Occipital lobe (tissue), 2 donors: ENCODE measurements around the gene ZNF148. TPM values are rescaled to one million over a fixed set of nuclear protein-coding genes. Genes with fewer than 3 reads are reported as not detected.
"Not testable (repeated sequence)": the region's sequence is repeated elsewhere in the genome, so short reads cannot be mapped to it uniquely, and the experiment has no call there.

ENCODE experiments used
- DNase-seq: peaks from one replicate; lab custom pipeline; 2025; lab: John Stamatoyannopoulos, UW
- total RNA-seq: library from RNA; depleted of rRNA; stranded (reverse); fragments of >200 nt; gene quantifications from one replicate; pipeline ENCODE4 v1.2.3, GENCODE V29; 2014

ZNF148 gene
- total RNA-seq, 1 donor from 2014 or later: 111 TPM

DNA sequence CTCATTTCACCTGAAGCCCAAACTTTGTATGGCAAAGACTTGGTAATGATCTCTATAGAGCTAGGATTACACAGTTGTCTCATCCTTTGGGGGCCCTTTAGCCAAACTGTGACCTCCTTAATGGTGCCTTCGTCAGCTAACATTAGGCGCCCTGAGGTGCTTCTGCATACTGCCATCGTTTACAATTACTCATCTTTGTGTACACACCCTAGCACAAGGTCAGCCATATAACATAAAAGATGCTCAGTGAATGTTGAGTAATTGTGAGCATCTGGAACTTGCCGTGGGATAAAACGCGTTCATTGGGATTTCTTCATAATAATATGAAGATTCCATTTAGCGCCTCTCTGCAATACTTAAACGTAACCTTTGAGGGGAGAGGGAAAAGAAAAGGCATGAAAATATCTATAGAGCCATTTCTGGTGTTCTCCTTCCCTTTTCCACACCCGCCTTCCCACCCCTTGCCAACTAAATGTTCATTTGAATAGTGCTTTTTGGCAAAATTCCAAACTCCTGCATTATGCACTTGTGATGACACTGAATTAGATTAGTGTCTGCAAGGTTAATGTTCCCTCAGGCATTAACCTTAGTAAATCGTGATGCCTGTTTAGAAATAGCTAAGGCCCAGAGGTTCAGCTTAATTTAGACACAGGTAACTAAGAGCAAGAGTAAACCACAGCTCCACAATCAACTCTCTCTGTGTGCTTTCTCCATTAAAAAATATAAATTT lies 990 bp upstream of the ZNF148 start:
- no peak for DNase-seq

DNA sequence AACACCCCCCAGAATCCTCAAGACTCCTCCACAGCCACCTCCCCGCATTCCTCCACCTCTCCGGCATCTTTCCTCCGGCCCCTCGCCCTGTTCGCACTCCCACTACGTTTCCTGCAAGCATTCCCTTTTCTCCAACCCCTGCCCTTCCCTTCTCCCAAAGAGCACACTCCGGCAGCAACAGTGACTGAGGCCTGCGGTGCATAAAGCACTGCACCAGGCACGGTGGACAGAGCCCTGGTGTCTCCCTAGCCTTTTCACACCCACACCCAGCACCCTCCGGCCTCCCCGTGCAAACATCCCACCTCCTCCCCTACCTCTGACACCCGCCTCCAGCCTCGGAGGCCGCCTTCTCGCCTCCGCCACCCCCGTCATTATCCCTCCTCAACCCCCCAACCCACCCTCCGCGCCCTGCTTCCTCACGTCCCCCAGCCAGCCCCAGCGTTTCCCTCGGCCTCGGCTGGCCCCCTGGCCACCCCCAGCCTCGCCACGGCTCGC lies 577 bp downstream of the ZNF148 start:
- DNase-seq: peak; percentile 19

DNA sequence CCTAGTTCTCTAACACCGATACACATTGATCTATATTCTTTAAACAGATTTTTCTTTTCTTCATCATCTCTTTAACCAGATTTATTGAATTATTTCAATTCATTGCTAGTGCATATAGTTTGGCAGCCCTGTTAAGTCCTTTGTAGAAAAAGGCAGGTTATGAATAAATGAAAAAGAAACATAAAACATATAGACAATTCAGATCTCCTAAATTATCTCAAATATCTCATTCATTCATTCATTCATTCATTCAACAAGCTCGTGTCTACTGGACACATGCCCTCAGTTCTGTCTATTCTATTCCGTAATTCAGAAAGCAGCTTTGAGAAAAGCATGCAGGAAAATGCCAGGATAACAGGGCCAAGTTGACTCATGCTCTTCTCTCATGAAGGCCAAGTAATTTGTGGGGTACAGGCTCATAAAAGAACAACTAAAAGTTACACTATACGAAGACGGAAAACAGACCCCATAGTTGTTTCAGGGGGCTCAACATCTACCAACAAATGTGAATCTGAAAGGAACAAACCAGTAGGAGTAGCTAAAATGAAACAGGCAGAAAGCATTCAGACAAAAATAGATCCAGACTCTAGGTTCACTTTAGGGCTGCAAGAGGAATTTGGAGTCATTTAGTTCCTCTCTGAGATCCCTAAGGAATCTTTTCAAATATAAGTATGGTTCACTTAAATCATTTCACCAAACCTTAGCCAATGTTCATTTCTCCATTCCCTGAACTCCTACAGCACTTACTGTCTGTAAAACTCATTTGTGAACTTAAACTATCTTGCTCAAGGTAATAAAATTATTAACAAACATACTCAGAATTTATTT lies 7.5 kb downstream of the ZNF148 start:
- DNase-seq: no peak

DNA sequence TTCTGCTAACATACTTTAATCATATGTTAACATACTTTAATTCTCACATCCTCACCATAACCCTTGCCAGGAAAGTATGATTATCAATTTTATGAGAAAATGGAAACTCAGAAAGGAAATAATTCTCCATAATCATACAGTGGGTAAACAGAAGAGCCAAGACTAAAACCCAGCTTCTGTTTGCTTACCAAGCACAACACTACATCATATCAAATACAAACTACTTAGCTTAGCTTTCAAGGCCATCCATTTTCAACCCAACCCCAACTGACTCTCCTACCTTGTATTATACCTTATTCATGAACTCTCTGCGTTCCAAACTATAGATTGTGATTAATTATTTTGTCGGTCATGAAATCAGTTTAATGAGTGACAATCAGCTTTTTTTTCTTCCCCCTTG lies 9.0 kb downstream of the ZNF148 start:
- no peak for DNase-seq

DNA sequence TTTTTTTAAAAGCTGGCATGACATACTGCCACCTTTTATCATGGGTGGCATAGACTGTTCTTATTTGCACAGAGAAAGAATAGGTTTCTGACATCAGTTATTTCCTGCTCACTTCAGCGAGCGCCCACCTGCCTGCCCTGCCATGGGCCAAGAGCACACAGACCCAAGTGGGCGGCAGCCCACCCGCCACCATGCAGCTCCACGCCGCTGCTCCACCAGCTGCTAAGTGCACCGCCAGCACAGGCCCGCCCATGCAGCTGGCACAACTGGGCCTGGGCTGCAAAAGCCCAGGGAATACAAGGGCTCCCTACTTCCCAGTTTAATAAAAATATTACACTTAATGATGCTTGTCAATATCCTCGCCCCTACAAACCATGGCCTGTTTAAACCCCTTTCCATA lies 15.4 kb downstream of the ZNF148 start:
- DNase-seq: no peak

DNA sequence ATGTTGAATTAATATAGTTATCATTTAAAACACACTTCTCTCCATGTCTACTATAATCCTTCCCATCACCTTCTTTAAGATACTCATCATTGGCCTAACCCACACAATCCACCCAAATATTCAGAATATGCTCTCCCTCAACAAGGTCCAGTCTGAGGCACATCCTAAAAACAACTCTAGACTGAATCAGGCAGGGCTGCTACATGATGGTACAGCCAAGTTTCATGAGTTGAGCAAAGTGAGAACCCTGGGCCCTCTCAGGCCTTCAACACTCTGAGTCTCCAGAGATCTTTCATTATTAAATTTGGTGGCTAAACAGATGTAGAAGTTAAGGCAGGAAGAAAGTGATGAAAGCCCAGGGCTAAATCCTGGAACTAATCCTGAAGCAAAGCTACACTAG lies 16.2 kb downstream of the ZNF148 start:
- DNase-seq: no peak

DNA sequence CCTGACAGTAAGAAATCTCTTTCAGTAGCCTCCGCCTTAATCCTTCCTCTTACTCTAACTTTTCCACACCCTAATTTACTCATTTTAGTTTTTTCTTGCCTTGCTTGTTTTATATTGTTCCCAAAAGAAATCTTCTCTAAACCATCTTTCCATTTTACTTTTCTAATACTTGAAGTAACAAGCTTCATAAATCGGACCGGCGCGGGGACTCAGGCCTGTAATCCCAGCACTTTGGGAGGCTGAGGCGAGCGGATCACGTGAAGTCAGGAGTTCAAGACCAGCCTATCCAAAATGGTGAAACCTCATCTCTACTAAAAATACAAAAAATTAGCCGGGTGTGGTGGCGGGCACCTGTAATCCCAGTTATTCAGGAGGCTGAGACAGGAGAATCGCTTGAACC lies 17.3 kb downstream of the ZNF148 start:
- no peak for DNase-seq

DNA sequence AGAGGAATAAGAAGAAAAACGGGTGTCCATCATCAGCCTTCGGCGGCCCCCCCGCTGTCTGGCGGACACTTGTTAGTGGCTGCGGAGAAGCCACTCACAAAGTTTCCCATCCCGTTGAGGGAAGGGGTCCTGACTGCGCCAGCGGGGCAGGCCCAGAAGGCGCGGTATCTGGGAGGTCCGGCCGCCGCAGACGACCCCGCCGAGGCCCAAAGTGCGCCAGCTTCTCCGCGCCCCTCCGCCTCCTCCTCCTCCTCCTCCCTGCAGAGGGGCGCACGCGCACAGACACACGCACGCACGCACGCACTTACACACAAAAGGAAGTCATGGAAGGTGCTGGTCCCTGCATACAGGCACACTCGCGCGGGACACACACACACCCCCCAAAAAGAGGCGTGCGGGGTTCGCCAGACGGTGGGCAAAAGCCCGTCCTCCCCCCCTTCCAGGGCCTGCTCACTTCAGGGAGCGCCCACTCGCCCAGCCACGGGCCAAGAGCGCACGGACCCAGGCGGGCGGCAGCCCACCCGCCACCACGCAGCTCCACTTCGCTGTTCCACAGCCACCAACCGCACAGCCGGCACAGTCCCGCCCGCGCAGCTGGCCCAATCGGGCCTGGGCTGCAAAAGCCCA lies 18.0 kb downstream of the ZNF148 start:
- peak; percentile 22 for DNase-seq

DNA sequence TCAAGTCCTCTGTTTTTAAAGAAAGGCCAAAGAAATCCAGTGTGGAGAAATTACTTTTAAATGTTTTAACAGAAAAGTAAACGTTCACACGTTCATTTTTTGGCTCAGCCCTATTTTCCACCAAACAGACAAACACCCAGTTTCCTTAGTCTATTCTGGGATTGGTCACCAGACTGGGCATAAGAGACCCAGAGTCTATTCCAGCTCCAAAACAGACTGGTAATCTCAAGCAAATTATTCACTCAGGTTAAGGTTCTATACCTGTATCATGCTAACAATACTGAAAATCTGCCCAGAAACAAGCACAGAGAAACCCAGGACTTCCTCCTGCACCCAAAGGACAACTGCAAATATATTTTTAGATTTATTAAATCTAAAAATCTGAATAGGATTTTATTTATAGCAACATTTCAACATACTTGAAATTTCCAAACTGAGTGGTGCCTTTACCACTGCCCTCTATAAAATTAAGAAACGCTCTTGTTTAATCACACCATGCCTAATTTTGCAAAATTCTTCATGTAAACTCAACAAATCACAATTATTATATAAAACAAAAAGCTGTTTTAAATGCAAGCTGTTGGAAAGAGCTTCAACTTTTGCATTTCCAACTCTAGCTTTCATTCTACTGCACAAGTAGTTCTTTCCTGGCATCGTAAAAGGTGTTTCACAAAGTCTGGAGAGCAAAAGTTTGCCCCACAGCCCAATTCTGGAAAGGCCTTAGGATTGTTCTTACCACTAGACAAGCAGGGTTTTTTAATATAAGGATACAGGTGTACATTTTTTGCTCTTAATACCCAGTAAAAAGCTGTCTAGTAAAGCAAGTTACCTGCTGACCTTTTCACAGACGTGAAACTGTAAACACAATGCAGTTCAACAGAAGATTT lies 18.7 kb downstream of the ZNF148 start:
- no peak for DNase-seq

DNA sequence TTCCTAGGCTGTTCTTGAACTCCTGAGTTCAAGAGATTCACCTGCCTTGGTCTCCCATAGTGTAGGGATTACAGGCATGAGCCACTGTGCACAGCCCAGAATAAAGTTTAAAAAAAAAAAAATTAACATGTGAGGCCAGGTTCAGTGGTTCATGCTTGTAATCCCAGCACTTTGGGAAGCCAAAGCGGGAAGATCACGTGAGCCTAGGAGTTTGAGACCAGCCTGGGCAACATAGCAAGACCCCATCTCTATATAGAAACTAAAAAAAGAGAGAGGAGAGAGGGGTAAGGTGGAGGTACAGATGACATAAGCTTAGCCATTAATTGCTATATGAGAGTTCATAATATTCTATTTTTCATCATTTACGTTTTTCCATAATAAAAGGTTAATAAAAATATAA lies 21.5 kb downstream of the ZNF148 start:
- DNase-seq: no peak

DNA sequence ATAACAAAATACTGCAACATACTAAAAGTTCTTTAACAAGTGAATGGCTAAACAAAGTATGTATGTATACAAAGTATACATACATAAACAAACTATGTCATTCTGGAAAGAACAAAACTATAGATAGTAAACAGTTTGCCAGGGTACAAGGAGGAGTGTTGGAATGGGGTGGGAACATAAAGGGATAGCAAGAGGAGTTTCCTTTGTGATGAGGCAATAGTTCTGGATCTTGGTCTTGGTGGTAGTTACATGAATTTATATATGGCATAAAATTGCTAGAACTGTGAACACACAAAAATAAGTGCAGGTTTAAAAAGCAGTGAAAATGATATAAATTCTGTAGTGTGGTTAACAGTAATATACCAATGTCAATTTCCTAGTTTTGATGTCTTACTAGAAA lies 22.0 kb downstream of the ZNF148 start:
- no peak for DNase-seq

DNA sequence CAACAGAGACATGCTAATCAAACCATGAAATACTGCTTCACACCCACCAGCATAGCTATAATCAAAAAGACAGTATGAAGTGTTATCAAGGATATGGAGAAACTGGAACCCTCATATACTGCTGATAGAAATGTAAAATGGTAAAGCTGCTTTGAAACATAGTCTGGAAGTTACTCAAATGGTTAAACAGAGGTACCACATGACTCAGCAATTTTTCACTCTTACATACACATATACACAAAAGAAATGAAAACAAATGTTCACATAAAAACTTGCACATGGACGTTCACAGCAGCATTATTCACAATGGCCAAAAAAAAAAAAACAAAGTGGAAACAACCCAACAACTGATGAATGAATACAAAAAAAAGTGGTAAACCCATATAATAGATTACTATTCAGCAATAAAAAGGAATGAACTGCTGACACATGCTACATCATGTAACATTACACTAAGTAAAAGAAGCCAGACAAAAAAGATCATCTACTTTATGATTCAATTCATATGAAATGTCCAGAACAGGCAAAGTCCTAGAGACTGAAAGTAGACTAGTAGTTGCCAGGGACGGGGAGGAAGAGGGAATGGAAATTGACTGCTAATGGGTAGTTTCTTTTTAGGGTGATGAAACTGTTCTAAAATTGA lies 23.2 kb downstream of the ZNF148 start:
- DNase-seq: no peak

DNA sequence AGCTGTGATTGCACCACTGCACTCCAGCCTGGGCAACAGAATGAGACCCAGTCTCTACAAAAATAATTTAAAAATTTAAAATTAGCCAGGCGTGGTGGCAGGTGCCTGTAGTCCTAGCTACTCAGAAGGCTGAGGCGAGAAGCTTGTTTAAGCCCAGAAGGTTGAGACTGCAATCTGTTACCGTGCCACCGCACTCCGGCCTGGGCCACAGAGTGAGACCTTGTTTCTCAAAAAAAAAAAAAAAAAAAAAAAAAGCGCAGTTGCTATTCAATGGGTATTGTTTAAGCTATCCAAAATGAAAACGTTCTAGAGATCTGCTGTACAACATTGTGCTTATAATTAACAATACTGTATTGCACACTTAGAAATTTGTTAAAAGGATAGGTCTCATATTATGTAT lies 24.0 kb downstream of the ZNF148 start:
- no peak for DNase-seq

DNA sequence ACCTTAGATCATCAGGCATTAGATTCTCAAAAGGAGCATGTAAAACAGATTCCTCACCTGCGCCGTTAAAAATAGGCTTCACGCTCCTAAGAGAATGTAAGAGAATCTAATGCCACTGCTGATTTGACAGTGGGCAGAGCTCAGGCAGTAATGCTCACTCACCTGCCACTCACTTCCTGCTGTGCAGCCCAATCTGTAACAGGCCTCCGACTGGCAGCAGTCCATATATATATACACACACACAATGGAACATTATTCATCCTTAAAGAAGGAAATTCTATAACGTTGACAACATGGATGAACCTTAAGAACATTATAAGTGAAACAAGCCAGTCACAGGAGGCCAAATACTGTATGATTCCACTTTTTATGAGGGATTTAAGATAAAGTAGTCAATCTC lies 24.5 kb downstream of the ZNF148 start:
- no peak for DNase-seq

DNA sequence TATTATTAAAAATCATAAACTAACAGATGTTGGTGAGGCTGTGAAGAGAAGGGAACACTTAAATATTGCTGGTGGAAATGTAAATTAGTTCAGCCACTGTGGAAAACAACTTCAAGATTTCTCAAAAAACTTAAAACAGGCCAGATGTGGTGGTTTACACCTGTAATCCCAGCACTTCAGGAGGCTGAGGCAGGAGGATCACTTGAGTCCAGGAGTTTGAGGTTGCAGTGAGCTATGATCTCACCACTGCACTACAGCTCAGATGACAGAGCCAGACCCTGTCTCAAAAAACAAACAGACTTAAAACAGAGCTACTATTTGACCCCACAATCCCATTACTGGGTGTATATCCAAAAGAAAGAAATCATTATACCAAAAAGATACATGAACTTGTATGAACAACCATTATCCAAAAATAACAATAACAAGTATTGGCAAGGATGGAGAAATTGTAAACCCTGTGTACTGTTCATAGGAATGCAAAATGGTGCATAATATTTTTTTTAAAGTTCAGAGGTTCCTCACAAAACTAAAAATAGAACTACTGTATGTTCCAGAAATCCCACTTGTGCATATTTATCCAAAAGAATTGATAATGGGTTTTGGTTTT lies 25.5 kb downstream of the ZNF148 start:
- no peak for DNase-seq

DNA sequence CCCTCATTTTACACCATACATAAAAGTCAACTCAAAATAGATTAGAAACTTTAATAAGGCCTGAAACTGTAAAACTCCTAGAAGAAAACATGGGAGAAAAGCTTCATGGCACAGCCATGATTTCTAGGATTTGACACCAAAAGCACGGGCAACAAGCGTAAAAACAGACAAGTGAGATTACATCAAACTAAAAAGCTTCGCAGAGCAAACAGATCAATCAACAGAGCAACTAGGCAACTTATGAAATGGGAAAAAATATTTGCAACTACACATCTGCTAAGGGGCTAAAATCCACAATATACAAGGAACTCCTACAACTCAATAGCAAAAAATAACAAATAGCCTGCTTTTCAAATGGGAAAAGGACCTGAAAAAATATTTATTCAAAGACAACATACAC lies 26.1 kb downstream of the ZNF148 start:
- no peak for DNase-seq

DNA sequence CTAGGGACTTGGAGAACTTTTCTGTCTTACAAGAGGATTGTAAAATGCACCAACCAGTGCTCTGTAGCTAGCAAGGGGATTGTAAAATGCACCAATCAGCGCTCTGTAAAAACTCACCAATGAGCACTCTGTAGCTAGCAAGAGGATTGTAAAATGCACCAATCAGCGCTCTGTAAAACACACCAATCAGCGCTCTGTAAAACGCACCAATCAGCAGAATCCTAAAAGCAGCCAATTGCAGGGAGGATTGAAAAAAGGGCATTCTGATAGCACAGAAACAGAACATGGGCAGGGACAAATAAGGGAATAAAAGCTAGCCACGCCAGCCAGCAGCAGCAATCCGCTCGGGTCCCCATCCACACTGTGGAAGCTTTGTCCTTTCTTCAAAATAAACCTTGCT lies 31.8 kb downstream of the ZNF148 start:
- not testable (repeated sequence) for DNase-seq

DNA sequence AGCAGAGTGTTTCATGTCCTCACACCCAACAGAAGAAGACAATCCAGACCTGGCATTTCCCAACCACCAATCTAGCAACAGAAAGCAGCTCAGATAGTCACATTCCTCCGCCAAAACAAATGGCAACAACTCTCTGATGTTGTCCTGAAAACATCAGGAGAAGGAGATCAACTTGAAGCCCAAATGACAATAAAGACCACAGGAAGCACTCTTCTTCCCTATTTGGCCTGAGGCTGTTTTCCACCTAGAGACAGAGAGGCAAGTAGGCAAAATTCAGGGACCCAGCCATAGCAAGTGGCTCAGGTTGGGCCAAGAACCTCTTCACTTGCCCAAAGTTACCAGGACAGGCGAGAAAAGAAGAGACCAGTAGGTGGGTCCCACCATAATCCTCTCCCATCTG lies 35.0 kb downstream of the ZNF148 start:
- no peak for DNase-seq

DNA sequence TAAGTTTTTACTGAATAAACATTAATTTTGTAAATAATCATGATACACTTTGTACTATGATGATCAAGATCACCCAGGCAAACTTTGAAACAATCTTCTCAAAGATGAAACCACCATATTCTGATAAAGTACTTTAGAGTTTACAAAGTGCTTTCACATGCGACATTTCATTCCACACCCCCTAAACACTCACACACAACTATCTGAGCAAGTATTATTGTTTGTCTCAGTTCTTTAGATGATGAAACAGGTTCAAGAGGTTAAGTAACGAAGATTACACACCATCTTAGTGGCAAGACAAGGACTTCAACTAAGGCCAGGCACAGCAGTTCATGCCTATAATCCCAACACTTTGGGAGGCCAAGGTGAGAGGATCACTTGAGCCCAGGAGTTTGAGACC lies 37.6 kb downstream of the ZNF148 start:
- DNase-seq: no peak
